Adrenal gland (tissue), 12 donors: ENCODE data around the gene MTAP. TPM values are rescaled to one million over a fixed set of nuclear protein-coding genes. Genes with fewer than 3 reads are reported as not detected.
A peak's percentile ranks its signal among the peaks of the same experiment; 100 is the strongest.

Experiments
- DNase-seq, 7 donors: peaks; one replicate each; pipeline ENCODE4 v3.0.0-alpha.2; 2019 to 2020
- H3K27ac ChIP-seq, 5 donors: fragments of 200-600 bp; sonication (generic) in 4 of 5; 1 replicate in 3 of 5; 2 replicates in 2 of 5; pipeline versions ENCODE4 v1.5.1 to v1.8.0; 2016 to 2020; ENCODE audit warnings: mild to moderate bottlenecking in 1 of 5
- H3K27me3 ChIP-seq: fragments of 200-600 bp; 2 replicates; pipeline ENCODE4 v1.8.0; 2021
- H3K36me3 ChIP-seq, 2 donors: fragments of 200-600 bp; replicated peaks in 1 of 2; 1 replicate in 1 of 2; 2 replicates in 1 of 2; pipeline versions ENCODE4 v1.5.1 to v1.8.0; 2018 to 2022
- H3K4me1 ChIP-seq, 2 donors: fragments of 200-600 bp; replicated peaks in 1 of 2; 1 replicate in 1 of 2; 2 replicates in 1 of 2; pipeline versions ENCODE4 v1.5.1 to v1.8.0; 2018 to 2021
- H3K4me3 ChIP-seq, 4 donors: fragments of 200-600 bp; sonication (generic) in 3 of 4; one replicate each; pipeline ENCODE4 v1.5.1; 2016 to 2018
- H3K9me3 ChIP-seq, 3 donors: fragments of 200-600 bp; sonication (generic) in 1 of 3; replicated peaks in 1 of 3; 1 replicate in 2 of 3; 2 replicates in 1 of 3; pipeline versions ENCODE4 v1.5.1 to v1.8.0; 2016 to 2021
- POLR2A ChIP-seq, 2 donors: fragments of 450-650 bp; IDR thresholded peaks; one replicate each; pipeline ENCODE4 v1.6.1; 2017; ENCODE audit warnings: antibody characterized with exemption in 2 of 2, mild to moderate bottlenecking in 2 of 2, moderate library complexity in 1 of 2
- WGBS, 4 donors: extraction: QIAGEN DNeasy Blood & Tissue Kit in 2 of 4; methylation state at CpG; one replicate each; pipeline versions ENCODE4 v1.1.5 to v1.1.7; 2013 to 2017; 5-methylcytosine and 5-hydroxymethylcytosine counted together
- intact Hi-C, 2 donors: fragments of 100-400 bp; cut with DNase I; formaldehyde crosslinking; loops; one replicate each; pipeline versions ENCODE4 v1.14.1 to v1.15.0; 2022 to 2023
- polyA plus RNA-seq, 3 donors: library from polyadenylated mRNA; stranded (reverse); fragments of 200-250 nt in 2 of 3; fragments of 350-450 nt in 1 of 3; fragmentation: Illumina TruSeq in 1 of 3; extraction: RNeasy Lipid Tissue Mini Kit (QIAGEN cat#74804) in 1 of 3; gene quantifications; one replicate each; pipeline ENCODE4 v1.2.3, GENCODE V29; 2013 to 2014
- total RNA-seq, 9 donors: library from RNA; depleted of rRNA in 4 of 9; stranded (reverse); fragments of >200 nt in 4 of 9; fragments of 120-200 nt in 1 of 9; fragmentation: NEBNext Ultra II Directional in 1 of 9; extraction: Animal tissue kit (Norgen Biotek cat#: 25700) in 1 of 9; gene quantifications; one replicate each; pipeline versions ENCODE4 v1.1.0 to v1.2.4, GENCODE V29; 2013 to 2023
- TF ChIP-seq, protein P1 (sequence below), 6 experiments: fragments of 450-650 bp in 4 of 6; fragments of 200-600 bp in 2 of 6; sonication (generic) in 1 of 6; IDR thresholded peaks; 1 replicate in 5 of 6; 2 replicates in 1 of 6; pipeline versions ENCODE4 v1.5.1 to v1.8.0; 2016 to 2021; ENCODE audit warnings: antibody characterized with exemption in 6 of 6, mild to moderate bottlenecking in 2 of 6, moderate library complexity in 1 of 6
- donor health status: healthy with polysubstance abuse.
- donor health status: Bipolar disorder and iron deficiency.
- donor health status: DM: yes; HTN: yes; CAD: no.
- donor health status: DM: no; HTN: no; CAD: no.
- donor health status: DM: no; HTN: no; CAD: no.
- donor health status: DM: yes; HTN: yes; CAD: no.

Gene MTAP
- total and polyA plus RNA-seq, 12 donors: 6.4 to 38.2 (median 21.9) TPM

DNA sequence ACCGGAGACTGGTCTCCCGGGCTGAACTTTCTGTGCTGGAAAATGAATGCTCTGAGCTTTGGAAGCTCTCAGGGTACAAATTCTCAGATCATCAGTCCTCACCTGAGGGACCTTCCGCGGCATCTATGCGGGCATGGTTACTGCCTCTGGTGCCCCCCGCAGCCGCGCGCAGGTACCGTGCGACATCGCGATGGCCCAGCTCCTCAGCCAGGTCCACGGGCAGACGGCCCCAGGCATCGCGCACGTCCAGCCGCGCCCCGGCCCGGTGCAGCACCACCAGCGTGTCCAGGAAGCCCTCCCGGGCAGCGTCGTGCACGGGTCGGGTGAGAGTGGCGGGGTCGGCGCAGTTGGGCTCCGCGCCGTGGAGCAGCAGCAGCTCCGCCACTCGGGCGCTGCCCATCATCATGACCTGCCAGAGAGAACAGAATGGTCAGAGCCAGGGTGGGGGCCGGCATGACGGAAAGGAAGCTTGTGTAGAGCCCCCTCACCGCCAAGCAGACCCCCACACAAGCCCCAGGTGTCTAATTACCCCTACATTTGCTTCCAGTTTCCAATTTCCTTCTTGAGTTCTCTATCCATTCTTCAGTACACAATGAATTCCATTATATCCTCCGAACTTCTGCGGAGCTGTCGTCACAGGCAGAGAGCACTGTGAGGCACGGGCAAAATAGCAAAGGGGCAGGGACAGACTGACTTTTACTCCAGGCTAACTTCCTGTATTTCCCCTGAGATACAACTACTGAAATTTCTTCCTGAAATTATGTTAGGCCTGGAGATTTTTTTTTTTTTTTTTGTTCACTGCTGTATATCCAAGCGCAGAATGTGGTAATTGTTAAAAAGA is 168.6 kb downstream of the MTAP start:
- TF ChIP-seq, protein P1, sequence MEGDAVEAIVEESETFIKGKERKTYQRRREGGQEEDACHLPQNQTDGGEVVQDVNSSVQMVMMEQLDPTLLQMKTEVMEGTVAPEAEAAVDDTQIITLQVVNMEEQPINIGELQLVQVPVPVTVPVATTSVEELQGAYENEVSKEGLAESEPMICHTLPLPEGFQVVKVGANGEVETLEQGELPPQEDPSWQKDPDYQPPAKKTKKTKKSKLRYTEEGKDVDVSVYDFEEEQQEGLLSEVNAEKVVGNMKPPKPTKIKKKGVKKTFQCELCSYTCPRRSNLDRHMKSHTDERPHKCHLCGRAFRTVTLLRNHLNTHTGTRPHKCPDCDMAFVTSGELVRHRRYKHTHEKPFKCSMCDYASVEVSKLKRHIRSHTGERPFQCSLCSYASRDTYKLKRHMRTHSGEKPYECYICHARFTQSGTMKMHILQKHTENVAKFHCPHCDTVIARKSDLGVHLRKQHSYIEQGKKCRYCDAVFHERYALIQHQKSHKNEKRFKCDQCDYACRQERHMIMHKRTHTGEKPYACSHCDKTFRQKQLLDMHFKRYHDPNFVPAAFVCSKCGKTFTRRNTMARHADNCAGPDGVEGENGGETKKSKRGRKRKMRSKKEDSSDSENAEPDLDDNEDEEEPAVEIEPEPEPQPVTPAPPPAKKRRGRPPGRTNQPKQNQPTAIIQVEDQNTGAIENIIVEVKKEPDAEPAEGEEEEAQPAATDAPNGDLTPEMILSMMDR (IDR thresholded peaks at IDR 0.05): no peak
- TF ChIP-seq POLR2A (IDR thresholded peaks at IDR 0.05): no peak
- Histone ChIP-seq H3K27me3 (peaks cover 99% of the 10 kb centered on the region), H3K36me3 (no peaks in the 10 kb centered on the region), H3K27ac (no peak overlapping the region), H3K9me3 (no peaks in the 10 kb centered on the region), H3K4me1 (peaks cover 14 to 18% of the 10 kb centered on the region in 2 donors), H3K4me3 (no peak overlapping the region)
- intact Hi-C loops: no loop called here
- 14 to 38% (median 20%) methylated on average over 9 to 45 of the region's 45 CpGs for WGBS, 4 donors
- DNase-seq: no peak

DNA sequence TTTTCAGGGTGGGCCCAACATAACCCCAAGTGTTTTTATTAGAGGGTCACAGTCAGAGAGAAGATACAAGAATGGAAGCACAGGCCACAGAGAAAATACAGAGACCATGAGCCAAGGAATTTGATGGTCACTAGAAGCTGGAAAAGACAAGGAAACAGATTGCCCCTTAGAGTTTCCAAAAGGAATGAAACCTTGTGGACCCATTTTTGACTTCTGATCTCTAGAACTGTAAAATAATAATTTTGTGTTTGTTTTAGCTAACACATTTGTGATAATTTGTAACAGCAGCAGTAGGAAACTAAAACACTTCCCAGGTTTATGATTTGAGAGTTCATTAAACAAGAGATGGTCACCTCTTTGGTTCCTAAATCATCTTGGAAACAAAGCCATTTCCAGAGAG is 169.9 kb downstream of the MTAP start:
- no peak for DNase-seq
- no peaks in the 10 kb centered on the region for H3K36me3 ChIP-seq
- intact Hi-C loops: no loop called here
- peaks cover 14 to 17% of the 10 kb centered on the region in 2 donors for H3K4me1 ChIP-seq
- peaks cover 0 to 4% (median 0%) of the 10 kb centered on the region in 3 donors for H3K9me3 ChIP-seq
- no peak overlapping the region for H3K27ac ChIP-seq
- TF ChIP-seq, protein P1 (IDR thresholded peaks at IDR 0.05): no peak
- no peak for TF ChIP-seq POLR2A (IDR thresholded peaks at IDR 0.05)
- peaks cover 99% of the 10 kb centered on the region for H3K27me3 ChIP-seq
- no peak overlapping the region for H3K4me3 ChIP-seq

DNA sequence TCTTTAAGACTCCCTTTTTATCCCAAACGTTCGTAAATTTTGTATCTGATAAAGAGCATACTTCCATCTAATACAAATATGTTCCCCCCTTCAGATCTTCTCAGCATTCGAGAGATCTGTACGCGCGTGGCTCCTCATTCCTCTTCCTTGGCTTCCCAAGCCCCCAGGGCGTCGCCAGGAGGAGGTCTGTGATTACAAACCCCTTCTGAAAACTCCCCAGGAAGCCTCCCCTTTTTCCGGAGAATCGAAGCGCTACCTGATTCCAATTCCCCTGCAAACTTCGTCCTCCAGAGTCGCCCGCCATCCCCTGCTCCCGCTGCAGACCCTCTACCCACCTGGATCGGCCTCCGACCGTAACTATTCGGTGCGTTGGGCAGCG is 171.9 kb downstream of the MTAP start:
- Histone ChIP-seq H3K4me3 (peak overlapping the region in 3 of 4 donors; percentile 22 to 60 (median 27)), H3K27me3 (peaks cover 96% of the 10 kb centered on the region), H3K36me3 (no peaks in the 10 kb centered on the region), H3K9me3 (peaks cover 0 to 4% (median 0%) of the 10 kb centered on the region in 3 donors), H3K4me1 (peaks cover 14 to 17% of the 10 kb centered on the region in 2 donors), H3K27ac (peak overlapping the region in 2 of 5 donors; percentile 38 to 56)
- intact Hi-C loops: no loop called here
- TF ChIP-seq, protein P1 (IDR thresholded peaks at IDR 0.05): no peak
- TF ChIP-seq POLR2A (IDR thresholded peaks at IDR 0.05): no peak
- WGBS, 4 donors: 4 to 10% (median 8%) methylated on average over 17 to 21 of the region's 21 CpGs
- no peak for DNase-seq

DNA sequence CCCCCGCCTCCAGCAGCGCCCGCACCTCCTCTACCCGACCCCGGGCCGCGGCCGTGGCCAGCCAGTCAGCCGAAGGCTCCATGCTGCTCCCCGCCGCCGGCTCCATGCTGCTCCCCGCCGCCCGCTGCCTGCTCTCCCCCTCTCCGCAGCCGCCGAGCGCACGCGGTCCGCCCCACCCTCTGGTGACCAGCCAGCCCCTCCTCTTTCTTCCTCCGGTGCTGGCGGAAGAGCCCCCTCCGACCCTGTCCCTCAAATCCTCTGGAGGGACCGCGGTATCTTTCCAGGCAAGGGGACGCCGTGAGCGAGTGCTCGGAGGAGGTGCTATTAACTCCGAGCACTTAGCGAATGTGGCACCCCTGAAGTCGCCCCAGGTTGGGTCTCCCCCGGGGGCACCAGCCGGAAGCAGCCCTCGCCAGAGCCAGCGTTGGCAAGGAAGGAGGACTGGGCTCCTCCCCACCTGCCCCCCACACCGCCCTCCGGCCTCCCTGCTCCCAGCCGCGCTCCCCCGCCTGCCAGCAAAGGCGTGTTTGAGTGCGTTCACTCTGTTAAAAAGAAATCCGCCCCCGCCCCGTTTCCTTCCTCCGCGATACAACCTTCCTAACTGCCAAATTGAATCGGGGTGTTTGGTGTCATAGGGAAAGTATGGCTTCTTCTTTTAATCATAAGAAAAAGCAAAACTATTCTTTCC is 172.4 kb downstream of the MTAP start:
- Histone ChIP-seq H3K27ac (peak overlapping the region in 2 of 5 donors; percentile 38 to 56), H3K4me1 (peaks cover 14 to 17% of the 10 kb centered on the region in 2 donors), H3K4me3 (peak overlapping the region; percentile 22 to 60 (median 24)), H3K9me3 (peaks cover 0 to 4% (median 0%) of the 10 kb centered on the region in 3 donors), H3K36me3 (no peaks in the 10 kb centered on the region), H3K27me3 (peaks cover 95% of the 10 kb centered on the region)
- WGBS, 4 donors: 0 to 1% (median 0%) methylated on average over 4 to 51 of the region's 51 CpGs
- DNase-seq: peak; percentile 44 to 81 (median 63)
- intact Hi-C loops: no loop called here
- TF ChIP-seq, protein P1 (IDR thresholded peaks at IDR 0.05): no peak
- peak in 1 of 2 donors; percentile 7 for TF ChIP-seq POLR2A (IDR thresholded peaks at IDR 0.05)
